H1 (cell line): ENCODE measurements around the gene NOC4L. TPM values are rescaled to one million over a fixed set of nuclear protein-coding genes. Genes with fewer than 3 reads are reported as not detected.

Experiments
- CTCF ChIA-PET: fragments of 300-600 bp; sonication (Branson Sonifier 250); formaldehyde crosslinking; loops from one replicate; lab custom pipeline; 2021; ENCODE audit not compliant: partially characterized antibody; lab: Charles Lee
- POLR2A ChIA-PET: fragments of 300-600 bp; sonication (Branson Sonifier 250); formaldehyde crosslinking; loops from one replicate; lab custom pipeline; 2021; ENCODE audit warnings: inconsistent platforms; ENCODE audit not compliant: partially characterized antibody; lab: Charles Lee
- DNase-seq, 2 experiments: peaks; one replicate each; pipeline versions ENCODE4 v3.0.0 to v3.0.0-alpha.2; 2010 to 2022; ENCODE audit warnings: low spot score in 2 of 2, low read depth in 1 of 2, mixed read lengths in 1 of 2
- FAIRE-seq: peaks from 2 replicates; lab custom pipeline; 2011; peaks lifted over from hg19 to GRCh38; lab: Jason Lieb, UNC
- H2AFZ ChIP-seq: 2 replicates; pipeline ENCODE4 v1.8.1; 2012; ENCODE audit warnings: low read length, inconsistent platforms
- H2AK5ac ChIP-seq: 2 replicates; pipeline ENCODE4 v1.6.1; 2013; ENCODE audit warnings: low read depth, low read length
- H2BK120ac ChIP-seq: replicated peaks from 2 replicates; pipeline ENCODE3; 2013; ENCODE audit warnings: low read depth, low read length, inconsistent platforms
- H2BK12ac ChIP-seq: 2 replicates; pipeline ENCODE4 v1.6.1; 2013; ENCODE audit warnings: low read depth, low read length
- H2BK15ac ChIP-seq: 2 replicates; pipeline ENCODE4 v1.6.1; 2013; ENCODE audit warnings: low read length
- H2BK20ac ChIP-seq: 2 replicates; pipeline ENCODE4 v1.6.1; 2013; ENCODE audit warnings: low read length
- H2BK5ac ChIP-seq: 2 replicates; pipeline ENCODE4 v1.6.1; 2013; ENCODE audit warnings: low read depth, low read length
- H3K14ac ChIP-seq: 2 replicates; pipeline ENCODE4 v1.6.1; 2013; ENCODE audit warnings: inconsistent platforms; ENCODE audit not compliant: insufficient read length
- H3K18ac ChIP-seq: 2 replicates; pipeline ENCODE4 v1.6.1; 2013; ENCODE audit warnings: low read length; ENCODE audit errors: extremely low read depth
- H3K23ac ChIP-seq: 2 replicates; pipeline ENCODE4 v1.6.1; 2013; ENCODE audit warnings: inconsistent platforms; ENCODE audit not compliant: insufficient read length
- H3K23me2 ChIP-seq: 2 replicates; pipeline ENCODE4 v1.6.1; 2013; ENCODE audit warnings: low read depth, low read length
- H3K27ac ChIP-seq: 2 replicates; pipeline ENCODE4 v1.6.1; 2011; ENCODE audit warnings: low read depth, low read length, inconsistent platforms
- H3K27me3 ChIP-seq, 4 experiments: replicated peaks in 1 of 4; 1 replicate in 1 of 4; 2 replicates in 3 of 4; pipeline versions ENCODE4 v1.6.1 to v1.8.1; 2011 to 2013; ENCODE audit warnings: low read length in 3 of 4, mild to moderate bottlenecking in 3 of 4, inconsistent platforms in 2 of 4, mixed read lengths in 2 of 4, moderate library complexity in 1 of 4; ENCODE audit not compliant: control insufficient read depth in 3 of 4, insufficient read depth in 3 of 4; ENCODE audit errors: extremely low read depth in 1 of 4
- H3K36me3 ChIP-seq, 4 experiments: 2 replicates each; pipeline versions ENCODE4 v1.6.1 to v1.8.1; 2011 to 2013; ENCODE audit warnings: mild to moderate bottlenecking in 4 of 4, low read length in 3 of 4, moderate library complexity in 2 of 4, control low read depth in 1 of 4, inconsistent platforms in 1 of 4; ENCODE audit not compliant: insufficient read depth in 4 of 4, control insufficient read depth in 2 of 4
- H3K4ac ChIP-seq: replicated peaks from 2 replicates; pipeline ENCODE3; 2013; ENCODE audit warnings: low read length, low read depth, mixed read lengths, inconsistent platforms; ENCODE audit not compliant: insufficient read length
- H3K4me1 ChIP-seq, 4 experiments: replicated peaks in 1 of 4; 1 replicate in 1 of 4; 2 replicates in 3 of 4; pipeline versions ENCODE4 v1.6.1 to v1.8.1; 2011 to 2013; ENCODE audit warnings: low read length in 3 of 4, inconsistent platforms in 2 of 4, mixed read lengths in 1 of 4; ENCODE audit not compliant: insufficient read depth in 4 of 4, control insufficient read depth in 3 of 4
- H3K4me2 ChIP-seq, 2 experiments: 2 replicates each; pipeline versions ENCODE4 v1.6.1 to v1.8.1; 2011 to 2013; ENCODE audit warnings: low read depth in 2 of 2, low read length in 2 of 2, control low read depth in 1 of 2, inconsistent platforms in 1 of 2, mild to moderate bottlenecking in 1 of 2; ENCODE audit not compliant: insufficient read depth in 1 of 2
- H3K4me3 ChIP-seq, 4 experiments: fragments of 200-600, 300-600 bp in 1 of 4; sonication (generic), shearing (Covaris generic), sonication (Bioruptor Twin) in 1 of 4; 2 replicates each; pipeline versions ENCODE4 v1.5.1 to v1.8.1; 2011 to 2016; ENCODE audit warnings: low read length in 4 of 4, low read depth in 3 of 4, control low read depth in 2 of 4, inconsistent platforms in 2 of 4, mild to moderate bottlenecking in 2 of 4, mixed read lengths in 1 of 4, moderate library complexity in 1 of 4; ENCODE audit not compliant: insufficient read depth in 2 of 4; ENCODE audit errors: extremely low read depth in 1 of 4
- H3K56ac ChIP-seq: replicated peaks from 2 replicates; pipeline ENCODE3; 2013; ENCODE audit warnings: low read depth, mild to moderate bottlenecking, mixed read lengths, low read length, inconsistent platforms; ENCODE audit not compliant: insufficient read length
- H3K79me1 ChIP-seq: 2 replicates; pipeline ENCODE4 v1.6.1; 2013; ENCODE audit warnings: low read depth, low read length, control low read depth
- H3K79me2 ChIP-seq, 2 experiments: 2 replicates each; pipeline versions ENCODE4 v1.6.1 to v1.8.1; 2012 to 2013; ENCODE audit warnings: low read length in 2 of 2, mild to moderate bottlenecking in 2 of 2, inconsistent platforms in 1 of 2; ENCODE audit not compliant: insufficient read depth in 2 of 2, control insufficient read depth in 1 of 2
- H3K9ac ChIP-seq, 4 experiments: replicated peaks in 1 of 4; 1 replicate in 1 of 4; 2 replicates in 3 of 4; pipeline versions ENCODE4 v1.6.1 to v1.8.1; 2011 to 2013; ENCODE audit warnings: low read depth in 3 of 4, low read length in 3 of 4, control low read depth in 2 of 4, mild to moderate bottlenecking in 2 of 4, moderate library complexity in 2 of 4, inconsistent platforms in 1 of 4; ENCODE audit errors: extremely low read depth in 1 of 4
- H3K9me3 ChIP-seq, 2 experiments: 2 replicates each; pipeline versions ENCODE4 v1.6.1 to v1.8.1; 2012 to 2013; ENCODE audit warnings: mild to moderate bottlenecking in 2 of 2, moderate library complexity in 2 of 2, control low read depth in 1 of 2, inconsistent platforms in 1 of 2, low read depth in 1 of 2, low read length in 1 of 2, mixed read lengths in 1 of 2; ENCODE audit not compliant: insufficient read depth in 2 of 2
- H4K20me1 ChIP-seq, 2 experiments: replicated peaks in 1 of 2; 2 replicates each; pipeline versions ENCODE3 to v1.8.1; 2011 to 2013; ENCODE audit warnings: inconsistent platforms in 2 of 2, low read length in 2 of 2, mild to moderate bottlenecking in 1 of 2; ENCODE audit not compliant: insufficient read depth in 2 of 2, control insufficient read depth in 1 of 2
- H4K5ac ChIP-seq: 2 replicates; pipeline ENCODE4 v1.6.1; 2013; ENCODE audit warnings: low read length, low read depth, mixed read lengths, inconsistent platforms; ENCODE audit not compliant: insufficient read length
- H4K8ac ChIP-seq: 2 replicates; pipeline ENCODE4 v1.8.0; 2013; ENCODE audit warnings: mild to moderate bottlenecking, moderate library complexity, low read length, inconsistent platforms; ENCODE audit not compliant: insufficient read depth; ENCODE audit errors: extremely low read depth
- H4K91ac ChIP-seq: replicated peaks from 2 replicates; pipeline ENCODE3; 2013; ENCODE audit warnings: low read length, mixed read lengths, inconsistent platforms; ENCODE audit not compliant: insufficient read length
- BCL11A ChIP-seq, 2 experiments: IDR thresholded peaks; one replicate each; pipeline ENCODE4 v1.6.1; 2011; ENCODE audit warnings: low read depth in 2 of 2, low read length in 2 of 2, mild to moderate bottlenecking in 2 of 2
- CEBPB ChIP-seq: IDR thresholded peaks from 2 replicates; pipeline ENCODE4 v1.6.1; 2012; ENCODE audit warnings: low read depth, low read length
- SIRT6 ChIP-seq: IDR thresholded peaks from one replicate; pipeline ENCODE4 v1.7.1; 2012; ENCODE audit warnings: low read length, inconsistent platforms
- WGBS, 2 experiments: shearing (Covaris generic) in 1 of 2; methylation state at CpG; one replicate each; pipeline versions ENCODE4 v1.1.6 to v1.1.7; 2013 to 2015; ENCODE audit warnings: low lambda C conversion rate in 2 of 2, mixed read lengths in 2 of 2, inconsistent platforms in 1 of 2, low coverage in 1 of 2, missing lambda C conversion rate in 1 of 2; ENCODE audit not compliant: insufficient replicate concordance in 2 of 2, insufficient coverage in 1 of 2, insufficient read length in 1 of 2; ENCODE audit errors: extremely low coverage in 1 of 2, missing lambda C conversion rate in 1 of 2; 5-methylcytosine and 5-hydroxymethylcytosine counted together
- polyA plus RNA-seq, 7 experiments: library from polyadenylated mRNA; depleted of rRNA in 3 of 7; stranded (reverse) in 5 of 7; unstranded in 2 of 7; fragments of >200 nt in 5 of 7; fragments of 200-250 nt in 2 of 7; gene quantifications; 1 replicate in 5 of 7; 2 replicates in 1 of 7; 4 replicates in 1 of 7; pipeline versions ENCODE4 v1.2.1 to v1.2.3, GENCODE V29; 2011 to 2013; ENCODE audit warnings: missing spikeins in 2 of 7, mixed read lengths in 2 of 7
- total RNA-seq: library from RNA; stranded (reverse); fragmentation: NEBNext Ultra II Directional; extraction: Animal tissue kit (Norgen Biotek cat#: 25700); gene quantifications from 2 replicates; pipeline ENCODE4 v1.2.1, GENCODE V29; 2021

The NOC4L gene
- total and polyA plus RNA-seq, 2 of the 8 experiments (the other 6 are each of a cell fraction or from before 2014, with no cell fraction given): 26.8 to 40.3 TPM

DNA sequence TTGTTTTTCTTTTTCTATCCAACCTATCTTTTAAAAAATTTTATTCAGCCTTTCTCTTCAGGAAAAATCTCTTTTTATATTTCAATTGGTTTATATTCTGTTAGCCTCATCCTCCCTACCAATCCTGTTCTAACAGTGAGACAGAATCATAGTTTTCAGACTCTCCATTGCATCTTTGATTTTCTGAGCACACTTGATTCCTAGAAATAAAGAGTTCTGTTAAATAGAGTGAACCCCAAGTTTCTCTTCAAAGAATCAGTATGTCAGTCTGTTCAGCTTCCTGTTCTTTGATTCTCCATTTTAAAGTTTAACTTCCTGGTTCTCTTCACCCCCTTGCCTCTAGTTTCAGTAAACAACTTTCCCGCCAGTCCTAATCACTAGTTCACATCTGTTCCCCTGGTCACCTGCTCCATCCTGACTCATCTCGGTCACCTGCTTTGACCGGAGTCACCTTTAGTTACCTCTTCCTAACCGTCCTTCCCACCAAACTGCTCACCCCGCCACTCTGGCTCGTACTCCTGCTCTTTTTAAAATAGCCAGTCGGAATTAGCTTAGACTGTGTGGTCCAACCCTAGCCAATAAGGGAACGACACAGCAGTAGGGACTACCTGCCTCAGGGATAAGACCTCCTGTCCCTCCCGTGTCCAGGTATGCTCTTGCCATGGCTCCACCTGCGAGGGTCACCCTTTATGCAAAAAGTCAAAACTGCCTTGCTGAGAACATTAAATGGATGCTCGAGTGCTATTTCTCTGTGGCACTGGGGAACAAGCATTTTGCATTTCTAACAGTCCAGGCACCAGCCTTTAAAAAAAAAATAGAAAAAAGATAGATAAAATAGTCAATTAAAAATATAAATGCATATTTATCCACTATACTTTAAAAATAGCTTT, 48.5 kb upstream of the NOC4L start:
- no peak overlapping the region for H2BK12ac ChIP-seq
- H3K9ac ChIP-seq: no peak overlapping the region
- H3K27me3 ChIP-seq: no peaks in the 10 kb centered on the region
- H2AFZ ChIP-seq: no peak overlapping the region
- DNase-seq: no peak
- ChIA-PET POLR2A (interaction anchor here (0.5 to 1.2 kb wide), 2 partner anchors 12 to 278 kb away, joined by 3 read pairs; no protein-coding TSS in a partner anchor), CTCF (interaction anchor here (0.7 kb wide), 1 partner anchor 618 kb away, joined by 3 read pairs; no protein-coding TSS in a partner anchor)
- no peak overlapping the region for H3K4me2 ChIP-seq
- no peak overlapping the region for H3K4me3 ChIP-seq
- no peak overlapping the region for H4K91ac ChIP-seq
- H2BK15ac ChIP-seq: no peak overlapping the region
- H3K79me1 ChIP-seq: no peaks in the 10 kb centered on the region
- no peak for TF ChIP-seq BCL11A (IDR thresholded peaks at IDR 0.05; ENCODE audit: low read depth in 2 of 2, low read length in 2 of 2)
- no peak for TF ChIP-seq SIRT6
- no peak for TF ChIP-seq CEBPB
- H3K4ac ChIP-seq: no peak overlapping the region
- H3K4me1 ChIP-seq: peaks cover 0 to 4% (median 1%) of the 10 kb centered on the region in 4 experiments; a peak in 3 of 7 replicates
- no peak overlapping the region for H3K14ac ChIP-seq
- H3K36me3 ChIP-seq: peaks cover 0 to 9% (median 4%) of the 10 kb centered on the region in 4 experiments; a peak in 4 of 8 replicates
- WGBS, 2 experiments: 85% methylated on average over 11 of the region's 11 CpGs; no CpG with 5 or more reads in 1 of the 2 experiments
- H3K18ac ChIP-seq: no peak overlapping the region
- peaks cover 0 to 22% of the 10 kb centered on the region in 2 experiments; a peak in 1 of 4 replicates for H3K79me2 ChIP-seq
- no peak overlapping the region for H3K23ac ChIP-seq
- no peak overlapping the region for H3K27ac ChIP-seq
- H2BK20ac ChIP-seq: no peak overlapping the region
- no peak overlapping the region for H2BK5ac ChIP-seq
- no peak overlapping the region for H2BK120ac ChIP-seq
- peaks cover 0 to 4% of the 10 kb centered on the region in 2 experiments; a peak in 1 of 4 replicates for H3K9me3 ChIP-seq
- H4K5ac ChIP-seq: no peak overlapping the region
- no peak overlapping the region; the same call in 1 of the 2 replicates for H2AK5ac ChIP-seq
- H4K8ac ChIP-seq: no peak overlapping the region; the same call in 1 of the 2 replicates
- H3K56ac ChIP-seq: no peak overlapping the region
- no peaks in the 10 kb centered on the region for H3K23me2 ChIP-seq
- peaks cover 7 to 8% of the 10 kb centered on the region in 2 experiments for H4K20me1 ChIP-seq
- FAIRE-seq: no peak
